Stimulated activated CD4-positive, alpha-beta T cell treated with anti-CD3 and anti-CD28 coated beads, Interleukin-4, amount 100 ng/mL, for 24 hours (primary cell): ENCODE data around the gene BHLHE23.

Source experiments
- DNase-seq: peaks from one replicate; pipeline ENCODE4 v3.0.0-alpha.2; 2020

The BHLHE23 gene

GRCh38 chr20:63007646-63008488 lies 1.1 kb upstream of the BHLHE23 start:
- DNase-seq = no peak

- DNase-seq = no peak
Observed at GRCh38 chr20:63007360-63007645, 539 bp upstream of the BHLHE23 start.

- no peak for DNase-seq
Observed at GRCh38 chr20:63005862-63006539, 763 bp downstream of the BHLHE23 start.

- no peak for DNase-seq
Observed at GRCh38 chr20:63005365-63005861, 1.4 kb downstream of the BHLHE23 start.

GRCh38 chr20:63004607-63005364 lies 2.0 kb downstream of the BHLHE23 start:
- no peak for DNase-seq

GRCh38 chr20:63003546-63003945 lies 3.2 kb downstream of the BHLHE23 start:
- no peak for DNase-seq

GRCh38 chr20:63002511-63002910 lies 4.3 kb downstream of the BHLHE23 start:
- no peak for DNase-seq

- no peak for DNase-seq
Observed at GRCh38 chr20:63000958-63001357, 5.8 kb downstream of the BHLHE23 start.

- DNase-seq = no peak
Observed at GRCh38 chr20:63000036-63000435, 6.7 kb downstream of the BHLHE23 start.

GRCh38 chr20:62999580-62999979 lies 7.2 kb downstream of the BHLHE23 start:
- no peak for DNase-seq

- DNase-seq = no peak
Observed at GRCh38 chr20:62998449-62998848, 8.3 kb downstream of the BHLHE23 start.

- no peak for DNase-seq
Observed at GRCh38 chr20:62997417-62998035, 9.2 kb downstream of the BHLHE23 start.

GRCh38 chr20:62996596-62996982 lies 10.2 kb downstream of the BHLHE23 start:
- no peak for DNase-seq

- DNase-seq = no peak
Observed at GRCh38 chr20:62995898-62996595, 10.7 kb downstream of the BHLHE23 start.

- DNase-seq = no peak
Observed at GRCh38 chr20:62995481-62995880, 11.3 kb downstream of the BHLHE23 start.

- DNase-seq = no peak
Observed at GRCh38 chr20:62994869-62995281, 11.9 kb downstream of the BHLHE23 start.

GRCh38 chr20:62993856-62994494 lies 12.8 kb downstream of the BHLHE23 start:
- DNase-seq = no peak

GRCh38 chr20:62991863-62992262 lies 14.9 kb downstream of the BHLHE23 start:
- DNase-seq = no peak

GRCh38 chr20:62991196-62991807 lies 15.5 kb downstream of the BHLHE23 start:
- DNase-seq = no peak

GRCh38 chr20:62990306-62990825 lies 16.4 kb downstream of the BHLHE23 start:
- DNase-seq = no peak

- DNase-seq = peak; percentile 12
Observed at GRCh38 chr20:62989201-62989601, 17.6 kb downstream of the BHLHE23 start.
